ENCODE measurements around the gene GALNT5.

GALNT5 gene, protein sequence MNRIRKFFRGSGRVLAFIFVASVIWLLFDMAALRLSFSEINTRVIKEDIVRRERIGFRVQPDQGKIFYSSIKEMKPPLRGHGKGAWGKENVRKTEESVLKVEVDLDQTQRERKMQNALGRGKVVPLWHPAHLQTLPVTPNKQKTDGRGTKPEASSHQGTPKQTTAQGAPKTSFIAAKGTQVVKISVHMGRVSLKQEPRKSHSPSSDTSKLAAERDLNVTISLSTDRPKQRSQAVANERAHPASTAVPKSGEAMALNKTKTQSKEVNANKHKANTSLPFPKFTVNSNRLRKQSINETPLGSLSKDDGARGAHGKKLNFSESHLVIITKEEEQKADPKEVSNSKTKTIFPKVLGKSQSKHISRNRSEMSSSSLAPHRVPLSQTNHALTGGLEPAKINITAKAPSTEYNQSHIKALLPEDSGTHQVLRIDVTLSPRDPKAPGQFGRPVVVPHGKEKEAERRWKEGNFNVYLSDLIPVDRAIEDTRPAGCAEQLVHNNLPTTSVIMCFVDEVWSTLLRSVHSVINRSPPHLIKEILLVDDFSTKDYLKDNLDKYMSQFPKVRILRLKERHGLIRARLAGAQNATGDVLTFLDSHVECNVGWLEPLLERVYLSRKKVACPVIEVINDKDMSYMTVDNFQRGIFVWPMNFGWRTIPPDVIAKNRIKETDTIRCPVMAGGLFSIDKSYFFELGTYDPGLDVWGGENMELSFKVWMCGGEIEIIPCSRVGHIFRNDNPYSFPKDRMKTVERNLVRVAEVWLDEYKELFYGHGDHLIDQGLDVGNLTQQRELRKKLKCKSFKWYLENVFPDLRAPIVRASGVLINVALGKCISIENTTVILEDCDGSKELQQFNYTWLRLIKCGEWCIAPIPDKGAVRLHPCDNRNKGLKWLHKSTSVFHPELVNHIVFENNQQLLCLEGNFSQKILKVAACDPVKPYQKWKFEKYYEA

DNA sequence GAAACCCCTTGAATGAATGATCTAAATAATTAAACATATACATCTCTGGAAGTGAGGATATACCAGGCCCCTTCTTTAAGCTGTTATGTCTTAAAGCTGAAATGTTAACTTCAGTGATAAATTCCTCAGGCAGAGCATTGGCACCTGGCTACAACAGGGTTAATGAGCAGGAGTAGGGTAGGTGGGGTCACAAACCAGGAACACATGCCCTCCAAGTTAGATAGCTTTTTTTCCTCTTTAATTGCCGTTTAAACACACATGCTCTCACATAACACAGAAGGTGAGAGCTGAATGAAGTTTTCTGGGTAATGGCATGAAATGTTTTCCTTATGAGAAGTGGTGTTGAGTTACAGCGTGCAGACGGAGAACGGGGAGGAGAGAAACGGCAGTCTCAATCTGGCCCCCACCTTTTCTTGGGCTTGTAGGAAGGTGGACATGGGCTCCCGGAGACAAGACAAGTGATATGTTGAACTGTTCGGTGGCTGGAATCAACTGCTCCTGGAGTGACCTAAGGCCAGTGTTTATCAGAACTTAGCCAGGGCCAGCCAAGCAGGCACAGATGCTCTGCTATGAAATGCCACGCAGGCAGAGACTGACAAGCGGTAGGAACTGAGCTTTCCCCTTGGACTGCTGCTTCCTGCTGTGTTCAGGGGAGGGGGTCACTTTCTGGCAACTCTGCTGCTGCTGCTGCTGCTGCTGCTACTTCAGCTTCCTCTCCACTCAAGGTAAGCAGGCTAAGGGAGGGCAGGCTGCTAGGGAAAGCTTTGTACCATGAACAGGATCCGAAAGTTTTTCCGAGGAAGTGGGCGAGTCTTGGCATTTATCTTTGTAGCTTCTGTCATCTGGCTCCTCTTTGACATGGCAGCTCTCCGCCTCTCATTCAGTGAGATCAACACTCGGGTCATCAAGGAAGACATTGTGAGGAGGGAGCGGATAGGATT, at the start of gene GALNT5:
Gene GALNT5, plus strand, starts transcription at position 394 of the 941 bp plus-strand sequence. Its CDS starts 378 bp downstream, at position 772.
- peaks cover 3% of the 10 kb centered on the region; the same call in 1 of the 2 replicates for H3K4me1 ChIP-seq (ENCODE audit: control insufficient read depth, insufficient read depth, low read length)
- H3K4me3 ChIP-seq (ENCODE audit: low read depth, low read length): peak within 1 kb of the TSS; percentile 16
- H3K9me3 ChIP-seq (ENCODE audit: control insufficient read depth, insufficient read depth, low read depth, low read length): no peaks in the 10 kb centered on the region
- no peaks in the 10 kb centered on the region for H3K36me3 ChIP-seq (ENCODE audit: control insufficient read depth in 2 of 2, insufficient read depth in 1 of 2, low read length in 2 of 2)
- no peak for TF ChIP-seq ZNF544 (tag by site-specific recombination; IDR thresholded peaks at IDR 0.05)
- TF ChIP-seq, protein P1, sequence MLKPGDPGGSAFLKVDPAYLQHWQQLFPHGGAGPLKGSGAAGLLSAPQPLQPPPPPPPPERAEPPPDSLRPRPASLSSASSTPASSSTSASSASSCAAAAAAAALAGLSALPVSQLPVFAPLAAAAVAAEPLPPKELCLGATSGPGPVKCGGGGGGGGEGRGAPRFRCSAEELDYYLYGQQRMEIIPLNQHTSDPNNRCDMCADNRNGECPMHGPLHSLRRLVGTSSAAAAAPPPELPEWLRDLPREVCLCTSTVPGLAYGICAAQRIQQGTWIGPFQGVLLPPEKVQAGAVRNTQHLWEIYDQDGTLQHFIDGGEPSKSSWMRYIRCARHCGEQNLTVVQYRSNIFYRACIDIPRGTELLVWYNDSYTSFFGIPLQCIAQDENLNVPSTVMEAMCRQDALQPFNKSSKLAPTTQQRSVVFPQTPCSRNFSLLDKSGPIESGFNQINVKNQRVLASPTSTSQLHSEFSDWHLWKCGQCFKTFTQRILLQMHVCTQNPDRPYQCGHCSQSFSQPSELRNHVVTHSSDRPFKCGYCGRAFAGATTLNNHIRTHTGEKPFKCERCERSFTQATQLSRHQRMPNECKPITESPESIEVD (tag by site-specific recombination; IDR thresholded peaks at IDR 0.05): peak; percentile 92
- peak; percentile 94 for TF ChIP-seq TRIM28 (IDR thresholded peaks at IDR 0.05; ENCODE audit: borderline replicate concordance, low read length)
- no peak for TF ChIP-seq ZNF426 (tag by site-specific recombination; IDR thresholded peaks at IDR 0.05)
- no peak for TF ChIP-seq ZNF501 (tag by site-specific recombination; IDR thresholded peaks at IDR 0.05)
- peak; percentile 48; the same call in 1 of the 2 replicates for TF ChIP-seq ZNF366 (tag by site-specific recombination; conservative IDR thresholded peaks at IDR 0.05)
- TF ChIP-seq ZNF423 (tag by site-specific recombination; IDR thresholded peaks at IDR 0.05): no peak
- TF ChIP-seq, protein P2, sequence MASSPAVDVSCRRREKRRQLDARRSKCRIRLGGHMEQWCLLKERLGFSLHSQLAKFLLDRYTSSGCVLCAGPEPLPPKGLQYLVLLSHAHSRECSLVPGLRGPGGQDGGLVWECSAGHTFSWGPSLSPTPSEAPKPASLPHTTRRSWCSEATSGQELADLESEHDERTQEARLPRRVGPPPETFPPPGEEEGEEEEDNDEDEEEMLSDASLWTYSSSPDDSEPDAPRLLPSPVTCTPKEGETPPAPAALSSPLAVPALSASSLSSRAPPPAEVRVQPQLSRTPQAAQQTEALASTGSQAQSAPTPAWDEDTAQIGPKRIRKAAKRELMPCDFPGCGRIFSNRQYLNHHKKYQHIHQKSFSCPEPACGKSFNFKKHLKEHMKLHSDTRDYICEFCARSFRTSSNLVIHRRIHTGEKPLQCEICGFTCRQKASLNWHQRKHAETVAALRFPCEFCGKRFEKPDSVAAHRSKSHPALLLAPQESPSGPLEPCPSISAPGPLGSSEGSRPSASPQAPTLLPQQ (tag by site-specific recombination; IDR thresholded peaks at IDR 0.05): peak; percentile 93
- TF ChIP-seq, protein P3, sequence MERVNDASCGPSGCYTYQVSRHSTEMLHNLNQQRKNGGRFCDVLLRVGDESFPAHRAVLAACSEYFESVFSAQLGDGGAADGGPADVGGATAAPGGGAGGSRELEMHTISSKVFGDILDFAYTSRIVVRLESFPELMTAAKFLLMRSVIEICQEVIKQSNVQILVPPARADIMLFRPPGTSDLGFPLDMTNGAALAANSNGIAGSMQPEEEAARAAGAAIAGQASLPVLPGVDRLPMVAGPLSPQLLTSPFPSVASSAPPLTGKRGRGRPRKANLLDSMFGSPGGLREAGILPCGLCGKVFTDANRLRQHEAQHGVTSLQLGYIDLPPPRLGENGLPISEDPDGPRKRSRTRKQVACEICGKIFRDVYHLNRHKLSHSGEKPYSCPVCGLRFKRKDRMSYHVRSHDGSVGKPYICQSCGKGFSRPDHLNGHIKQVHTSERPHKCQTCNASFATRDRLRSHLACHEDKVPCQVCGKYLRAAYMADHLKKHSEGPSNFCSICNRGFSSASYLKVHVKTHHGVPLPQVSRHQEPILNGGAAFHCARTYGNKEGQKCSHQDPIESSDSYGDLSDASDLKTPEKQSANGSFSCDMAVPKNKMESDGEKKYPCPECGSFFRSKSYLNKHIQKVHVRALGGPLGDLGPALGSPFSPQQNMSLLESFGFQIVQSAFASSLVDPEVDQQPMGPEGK (tag by site-specific recombination; IDR thresholded peaks at IDR 0.05): peak; percentile 45; the same call in 1 of the 2 replicates
- TF ChIP-seq OSR2 (tag by site-specific recombination; IDR thresholded peaks at IDR 0.05): peak; percentile 81
- peak; percentile 67 for TF ChIP-seq ZNF335 (tag by site-specific recombination; conservative IDR thresholded peaks at IDR 0.05)
- TF ChIP-seq ZBTB17 (tag by site-specific recombination; IDR thresholded peaks at IDR 0.05): no peak
- TF ChIP-seq ZIC2 (tag by site-specific recombination; IDR thresholded peaks at IDR 0.05): peak; percentile 33; the same call in 1 of the 2 replicates
- TF ChIP-seq ZFP69B (tag by site-specific recombination; IDR thresholded peaks at IDR 0.05): peak; percentile 86
- TF ChIP-seq, protein P4, sequence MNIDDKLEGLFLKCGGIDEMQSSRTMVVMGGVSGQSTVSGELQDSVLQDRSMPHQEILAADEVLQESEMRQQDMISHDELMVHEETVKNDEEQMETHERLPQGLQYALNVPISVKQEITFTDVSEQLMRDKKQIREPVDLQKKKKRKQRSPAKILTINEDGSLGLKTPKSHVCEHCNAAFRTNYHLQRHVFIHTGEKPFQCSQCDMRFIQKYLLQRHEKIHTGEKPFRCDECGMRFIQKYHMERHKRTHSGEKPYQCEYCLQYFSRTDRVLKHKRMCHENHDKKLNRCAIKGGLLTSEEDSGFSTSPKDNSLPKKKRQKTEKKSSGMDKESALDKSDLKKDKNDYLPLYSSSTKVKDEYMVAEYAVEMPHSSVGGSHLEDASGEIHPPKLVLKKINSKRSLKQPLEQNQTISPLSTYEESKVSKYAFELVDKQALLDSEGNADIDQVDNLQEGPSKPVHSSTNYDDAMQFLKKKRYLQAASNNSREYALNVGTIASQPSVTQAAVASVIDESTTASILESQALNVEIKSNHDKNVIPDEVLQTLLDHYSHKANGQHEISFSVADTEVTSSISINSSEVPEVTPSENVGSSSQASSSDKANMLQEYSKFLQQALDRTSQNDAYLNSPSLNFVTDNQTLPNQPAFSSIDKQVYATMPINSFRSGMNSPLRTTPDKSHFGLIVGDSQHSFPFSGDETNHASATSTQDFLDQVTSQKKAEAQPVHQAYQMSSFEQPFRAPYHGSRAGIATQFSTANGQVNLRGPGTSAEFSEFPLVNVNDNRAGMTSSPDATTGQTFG (tag by site-specific recombination; IDR thresholded peaks at IDR 0.05; ENCODE audit: borderline replicate concordance): no peak
- peak; percentile 69 for TF ChIP-seq ZNF341 (tag by site-specific recombination; IDR thresholded peaks at IDR 0.05; ENCODE audit: low read depth)
- TF ChIP-seq ZNF561 (tag by site-specific recombination; IDR thresholded peaks at IDR 0.05; ENCODE audit: borderline replicate concordance): 0 out of 2 replicates have a peak, but pooled peaks have one; percentile 18
- TF ChIP-seq, protein P5, sequence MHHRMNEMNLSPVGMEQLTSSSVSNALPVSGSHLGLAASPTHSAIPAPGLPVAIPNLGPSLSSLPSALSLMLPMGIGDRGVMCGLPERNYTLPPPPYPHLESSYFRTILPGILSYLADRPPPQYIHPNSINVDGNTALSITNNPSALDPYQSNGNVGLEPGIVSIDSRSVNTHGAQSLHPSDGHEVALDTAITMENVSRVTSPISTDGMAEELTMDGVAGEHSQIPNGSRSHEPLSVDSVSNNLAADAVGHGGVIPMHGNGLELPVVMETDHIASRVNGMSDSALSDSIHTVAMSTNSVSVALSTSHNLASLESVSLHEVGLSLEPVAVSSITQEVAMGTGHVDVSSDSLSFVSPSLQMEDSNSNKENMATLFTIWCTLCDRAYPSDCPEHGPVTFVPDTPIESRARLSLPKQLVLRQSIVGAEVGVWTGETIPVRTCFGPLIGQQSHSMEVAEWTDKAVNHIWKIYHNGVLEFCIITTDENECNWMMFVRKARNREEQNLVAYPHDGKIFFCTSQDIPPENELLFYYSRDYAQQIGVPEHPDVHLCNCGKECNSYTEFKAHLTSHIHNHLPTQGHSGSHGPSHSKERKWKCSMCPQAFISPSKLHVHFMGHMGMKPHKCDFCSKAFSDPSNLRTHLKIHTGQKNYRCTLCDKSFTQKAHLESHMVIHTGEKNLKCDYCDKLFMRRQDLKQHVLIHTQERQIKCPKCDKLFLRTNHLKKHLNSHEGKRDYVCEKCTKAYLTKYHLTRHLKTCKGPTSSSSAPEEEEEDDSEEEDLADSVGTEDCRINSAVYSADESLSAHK (tag by site-specific recombination; IDR thresholded peaks at IDR 0.05): peak; percentile 51; the same call in 1 of the 2 replicates
- H3K27ac ChIP-seq (ENCODE audit: extremely low read depth, low read depth, low read length): peak within 1 kb of the TSS; percentile 20; the same call in 1 of the 2 replicates
- CTCF ChIA-PET: interaction anchor here (0.6 to 1.8 kb wide), 4 partner anchors 45 to 1154 kb away, joined by 3 to 6 read pairs (median 4); no protein-coding TSS in a partner anchor
- POLR2A ChIA-PET: no interaction called here

Data from HEK293 (cell line).